ENCODE measurements around the gene PIGK.

GRCh38 chr1:77085109-77085508, 134.1 kb downstream of the PIGK start:
- TF ChIP-seq CTCF (IDR thresholded peaks at IDR 0.05) (no peak), ZFX (IDR thresholded peaks at IDR 0.05; ENCODE audit: borderline replicate concordance) (no peak)

Measured in 22Rv1 (cell line).